Bronchial smooth muscle cell (primary cell): ENCODE measurements around the gene CCNB1IP1. TPM values are rescaled to one million over a fixed set of nuclear protein-coding genes. Genes with fewer than 3 reads are reported as not detected.

Experiments
- total RNA-seq: library from RNA; depleted of rRNA; stranded (reverse); fragments of >200 nt; gene quantifications from 2 replicates; pipeline ENCODE4 v1.2.1, GENCODE V29; 2014

Gene CCNB1IP1, protein sequence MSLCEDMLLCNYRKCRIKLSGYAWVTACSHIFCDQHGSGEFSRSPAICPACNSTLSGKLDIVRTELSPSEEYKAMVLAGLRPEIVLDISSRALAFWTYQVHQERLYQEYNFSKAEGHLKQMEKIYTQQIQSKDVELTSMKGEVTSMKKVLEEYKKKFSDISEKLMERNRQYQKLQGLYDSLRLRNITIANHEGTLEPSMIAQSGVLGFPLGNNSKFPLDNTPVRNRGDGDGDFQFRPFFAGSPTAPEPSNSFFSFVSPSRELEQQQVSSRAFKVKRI
- total RNA-seq: 35.9 and 45.7 TPM in 2 replicates

GRCh38 chr14:20332788-20333493 lies at the start of gene CCNB1IP1:
Gene CCNB1IP1, minus strand, starts transcription at chr14:20333279. Its CDS starts 16,756 bp downstream, at chr14:20316523.

GRCh38 chr14:20343092-20343861 lies 10.2 kb upstream of the CCNB1IP1 start, which contains the start of gene PARP2:
Gene PARP2, plus strand, starts transcription at chr14:20343635. Its CDS starts 7 bp downstream, at chr14:20343642.

GRCh38 chr14:20305265-20306078 lies 27.6 kb downstream of the CCNB1IP1 start, which contains the start of gene TTC5:
Gene TTC5, minus strand, starts transcription at chr14:20305951. Its CDS starts 14 bp downstream, at chr14:20305937.

Other genes with a start within 250 kb of the CCNB1IP1 start
- not detected in 2 replicates for gene OR4K17, start 222.5 kb downstream of the CCNB1IP1 start, total RNA-seq
- gene OR4N5, start 194.5 kb downstream of the CCNB1IP1 start, total RNA-seq: not detected in 2 replicates
- not detected in 2 replicates for gene OR11G2, start 142.4 kb downstream of the CCNB1IP1 start, total RNA-seq
- not detected in 2 replicates for gene OR11H6, start 109.6 kb downstream of the CCNB1IP1 start, total RNA-seq
- gene OR11H7, start 104.3 kb downstream of the CCNB1IP1 start, total RNA-seq: not detected in 2 replicates
- gene OR11H4, start 94.0 kb downstream of the CCNB1IP1 start, total RNA-seq: not detected in 2 replicates
- gene TTC5, start 27.3 kb downstream of the CCNB1IP1 start, total RNA-seq: 27.1 and 44.9 TPM in 2 replicates
- gene PARP2, start 10.4 kb upstream of the CCNB1IP1 start, total RNA-seq: 3.3 and 5.7 TPM in 2 replicates
- 12.0 and 12.5 TPM in 2 replicates for gene TEP1, start 80.2 kb upstream of the CCNB1IP1 start, total RNA-seq
- gene KLHL33, start 102.9 kb upstream of the CCNB1IP1 start, total RNA-seq: 0.32 and 0.60 TPM in 2 replicates
- 24.9 and 26.3 TPM in 2 replicates for gene OSGEP, start 121.5 kb upstream of the CCNB1IP1 start, total RNA-seq
- gene APEX1, start 121.9 kb upstream of the CCNB1IP1 start, total RNA-seq: 46.5 and 68.7 TPM in 2 replicates
- 20.9 and 22.1 TPM in 2 replicates for gene PIP4P1, start 128.2 kb upstream of the CCNB1IP1 start, total RNA-seq
- gene PNP, start 136.1 kb upstream of the CCNB1IP1 start, total RNA-seq: 6.6 and 9.6 TPM in 2 replicates
- 0.17 TPM in 1 of 2 replicates, not detected in the other for gene RNASE10, start 172.3 kb upstream of the CCNB1IP1 start, total RNA-seq
- gene RNASE9, start 227.8 kb upstream of the CCNB1IP1 start, total RNA-seq: not detected in 2 replicates